Measurements from ENCODE around the gene TRRAP.
"Not testable (repeated sequence)": the region's sequence is repeated elsewhere in the genome, so short reads cannot be mapped to it uniquely, and the experiment has no call there.

The TRRAP gene

GRCh38 chr7:99033765-99034164 lies 155.4 kb downstream of the TRRAP start:
- DNase-seq: no peak

GRCh38 chr7:99034932-99035722 lies 156.8 kb downstream of the TRRAP start:
- DNase-seq: no peak

- DNase-seq: no peak
These were observed 157.6 kb downstream of the TRRAP start for GRCh38 chr7:99035723-99036545.

GRCh38 chr7:99036546-99037111 lies 158.3 kb downstream of the TRRAP start:
- no peak for DNase-seq

GRCh38 chr7:99037327-99037940 lies 159.1 kb downstream of the TRRAP start:
- no peak for DNase-seq

- DNase-seq: no peak
These were observed 159.9 kb downstream of the TRRAP start for GRCh38 chr7:99038086-99038855.

- no peak for DNase-seq
These were observed 161.1 kb downstream of the TRRAP start for GRCh38 chr7:99039384-99039891.

- DNase-seq: no peak
These were observed 162.0 kb downstream of the TRRAP start for GRCh38 chr7:99040104-99040958.

- no peak for DNase-seq
These were observed 163.2 kb downstream of the TRRAP start for GRCh38 chr7:99041526-99041925.

GRCh38 chr7:99042957-99043356 lies 164.6 kb downstream of the TRRAP start:
- no peak for DNase-seq

- not testable (repeated sequence) for DNase-seq
These were observed 166.5 kb downstream of the TRRAP start for GRCh38 chr7:99044858-99045257.

- not testable (repeated sequence) for DNase-seq
These were observed 167.9 kb downstream of the TRRAP start for GRCh38 chr7:99046262-99046661.

GRCh38 chr7:99046722-99047121 lies 168.4 kb downstream of the TRRAP start:
- DNase-seq: no peak

GRCh38 chr7:99047526-99048077 lies 169.3 kb downstream of the TRRAP start:
- no peak for DNase-seq

GRCh38 chr7:99050971-99051370 lies 172.6 kb downstream of the TRRAP start:
- no peak for DNase-seq

GRCh38 chr7:99054781-99055180 lies 176.4 kb downstream of the TRRAP start:
- no peak for DNase-seq

GRCh38 chr7:99061001-99061776 lies 182.9 kb downstream of the TRRAP start:
- no peak for DNase-seq

All from KG1 (cell line).